Stimulated activated naive B cell treated with anti-CD40 and anti-IgM and Interleukin-4, amounts not matched to agents 10 μg/mL and 1 μg/mL and 100 μg/mL, for 72 hours (primary cell): Measurements from ENCODE around the gene ZSCAN20.
"Not testable (repeated sequence)": the region's sequence is repeated elsewhere in the genome, so short reads cannot be mapped to it uniquely, and the experiment has no call there.

Experiments
- ATAC-seq, 2 donors: fragments of 150-1000 bp; cut with Tn5 transposase; replicated peaks; 2 replicates each; pipeline ENCODE4 v1.10.0; 2021; ENCODE audit warnings: moderate library complexity in 1 of 2
- DNase-seq: peaks from one replicate; pipeline ENCODE4 v3.0.0; 2021
- H3K27ac Mint-ChIP-seq: one replicate; pipeline ENCODE4 v1.8.0; 2022; ENCODE audit warnings: mild to moderate bottlenecking, mixed read lengths
- H3K27me3 Mint-ChIP-seq, 2 donors: one replicate each; pipeline ENCODE4 v1.8.0; 2022; ENCODE audit warnings: mixed read lengths in 2 of 2
- H3K36me3 Mint-ChIP-seq, 2 donors: one replicate each; pipeline ENCODE4 v1.8.0; 2022; ENCODE audit warnings: mixed read lengths in 2 of 2, mild to moderate bottlenecking in 1 of 2
- H3K4me1 Mint-ChIP-seq, 2 donors: one replicate each; pipeline ENCODE4 v1.8.0; 2022; ENCODE audit warnings: mixed read lengths in 2 of 2, mild to moderate bottlenecking in 1 of 2
- H3K4me3 Mint-ChIP-seq, 2 donors: one replicate each; pipeline ENCODE4 v1.8.0; 2022; ENCODE audit warnings: mild to moderate bottlenecking in 2 of 2, mixed read lengths in 2 of 2, moderate library complexity in 1 of 2
- H3K9me3 Mint-ChIP-seq, 2 donors: one replicate each; pipeline ENCODE4 v1.8.0; 2022; ENCODE audit warnings: mixed read lengths in 2 of 2, mild to moderate bottlenecking in 1 of 2

Gene ZSCAN20

GRCh38 chr1:33482412-33482811, 10.0 kb downstream of the ZSCAN20 start:
- Mint-ChIP-seq H3K27ac (no peak overlapping the region), H3K4me1 (peaks cover 0 to 5% of the 10 kb centered on the region in 2 donors), H3K4me3 (no peak overlapping the region), H3K36me3 (peaks cover 41 to 61% of the 10 kb centered on the region in 2 donors), H3K9me3 (peaks cover 9 to 13% of the 10 kb centered on the region in 2 donors), H3K27me3 (no peaks in the 10 kb centered on the region)
- ATAC-seq, result no peak
- no peak for DNase-seq

- DNase-seq, result no peak
- no peak overlapping the region for H3K27ac Mint-ChIP-seq
- no peaks in the 10 kb centered on the region for H3K27me3 Mint-ChIP-seq
- H3K4me3 Mint-ChIP-seq, result no peak overlapping the region
- peaks cover 0 to 2% of the 10 kb centered on the region in 2 donors for H3K4me1 Mint-ChIP-seq
- H3K36me3 Mint-ChIP-seq, result peaks cover 72 to 83% of the 10 kb centered on the region in 2 donors
- peaks cover 16 to 19% of the 10 kb centered on the region in 2 donors for H3K9me3 Mint-ChIP-seq
- ATAC-seq, result no peak
Measured at GRCh38 chr1:33488624-33489023, 16.2 kb downstream of the ZSCAN20 start.

GRCh38 chr1:33494929-33495328, 22.5 kb downstream of the ZSCAN20 start:
- H3K27ac Mint-ChIP-seq, result no peak overlapping the region
- H3K4me1 Mint-ChIP-seq, result no peaks in the 10 kb centered on the region
- no peak for ATAC-seq
- no peaks in the 10 kb centered on the region for H3K27me3 Mint-ChIP-seq
- peaks cover 56 to 60% of the 10 kb centered on the region in 2 donors for H3K36me3 Mint-ChIP-seq
- peaks cover 26 to 31% of the 10 kb centered on the region in 2 donors for H3K9me3 Mint-ChIP-seq
- no peak overlapping the region for H3K4me3 Mint-ChIP-seq
- DNase-seq, result no peak

GRCh38 chr1:33497410-33497809, 25.0 kb downstream of the ZSCAN20 start:
- Mint-ChIP-seq H3K9me3 (peaks cover 27 to 31% of the 10 kb centered on the region in 2 donors), H3K4me3 (no peak overlapping the region), H3K4me1 (peaks cover 3 to 14% of the 10 kb centered on the region in 2 donors), H3K27me3 (no peaks in the 10 kb centered on the region), H3K36me3 (peaks cover 38 to 40% of the 10 kb centered on the region in 2 donors), H3K27ac (no peak overlapping the region)
- no peak for ATAC-seq
- DNase-seq, result no peak

GRCh38 chr1:33500547-33500946, 28.1 kb downstream of the ZSCAN20 start:
- no peak for ATAC-seq

GRCh38 chr1:33501309-33501708, 28.9 kb downstream of the ZSCAN20 start:
- H3K9me3 Mint-ChIP-seq, result peaks cover 4 to 7% of the 10 kb centered on the region in 2 donors
- no peak overlapping the region for H3K27ac Mint-ChIP-seq
- DNase-seq (no peak), ATAC-seq (no peak)
- H3K36me3 Mint-ChIP-seq, result peaks cover 8 to 12% of the 10 kb centered on the region in 2 donors
- H3K4me3 Mint-ChIP-seq, result no peak overlapping the region
- no peaks in the 10 kb centered on the region for H3K27me3 Mint-ChIP-seq
- H3K4me1 Mint-ChIP-seq, result peaks cover 3 to 14% of the 10 kb centered on the region in 2 donors

More at GRCh38 chr1:33500547-33500946, 28.1 kb downstream of the ZSCAN20 start:
- Mint-ChIP-seq H3K27ac (no peak overlapping the region), H3K27me3 (no peaks in the 10 kb centered on the region), H3K4me1 (peaks cover 3 to 14% of the 10 kb centered on the region in 2 donors), H3K4me3 (no peak overlapping the region), H3K9me3 (peaks cover 8 to 10% of the 10 kb centered on the region in 2 donors), H3K36me3 (peaks cover 11 to 12% of the 10 kb centered on the region in 2 donors)
- DNase-seq, result no peak

- ATAC-seq (no peak), DNase-seq (no peak)
- H3K36me3 Mint-ChIP-seq, result peaks cover 6 to 12% of the 10 kb centered on the region in 2 donors
- H3K9me3 Mint-ChIP-seq, result peaks cover 4 to 7% of the 10 kb centered on the region in 2 donors
- H3K4me1 Mint-ChIP-seq, result peaks cover 3 to 14% of the 10 kb centered on the region in 2 donors
- no peak overlapping the region for H3K4me3 Mint-ChIP-seq
- H3K27me3 Mint-ChIP-seq, result no peaks in the 10 kb centered on the region
- no peak overlapping the region for H3K27ac Mint-ChIP-seq
Measured at GRCh38 chr1:33501774-33502173, 29.3 kb downstream of the ZSCAN20 start.

GRCh38 chr1:33502726-33503125, 30.3 kb downstream of the ZSCAN20 start:
- DNase-seq (no peak), ATAC-seq (no peak)
- H3K9me3 Mint-ChIP-seq, result peaks cover 0 to 4% of the 10 kb centered on the region in 2 donors
- no peak overlapping the region for H3K4me3 Mint-ChIP-seq
- peaks cover 0 to 4% of the 10 kb centered on the region in 2 donors for H3K36me3 Mint-ChIP-seq
- H3K4me1 Mint-ChIP-seq, result peaks cover 3 to 14% of the 10 kb centered on the region in 2 donors
- H3K27ac Mint-ChIP-seq, result no peak overlapping the region
- H3K27me3 Mint-ChIP-seq, result peaks cover 0 to under 1% of the 10 kb centered on the region in 2 donors

GRCh38 chr1:33503506-33503905, 31.1 kb downstream of the ZSCAN20 start:
- ATAC-seq (no peak), DNase-seq (no peak)
- Mint-ChIP-seq H3K27ac (no peak overlapping the region), H3K36me3 (peaks cover 0 to 4% of the 10 kb centered on the region in 2 donors), H3K27me3 (peaks cover 0 to 7% of the 10 kb centered on the region in 2 donors), H3K9me3 (peaks cover 0 to 4% of the 10 kb centered on the region in 2 donors), H3K4me3 (no peak overlapping the region), H3K4me1 (peaks cover 3 to 14% of the 10 kb centered on the region in 2 donors)

- no peak overlapping the region for H3K27ac Mint-ChIP-seq
- H3K9me3 Mint-ChIP-seq, result peaks cover 0 to under 1% of the 10 kb centered on the region in 2 donors
- no peak overlapping the region for H3K4me3 Mint-ChIP-seq
- DNase-seq (no peak), ATAC-seq (no peak)
- peaks cover 7 to 20% of the 10 kb centered on the region in 2 donors for H3K27me3 Mint-ChIP-seq
- no peaks in the 10 kb centered on the region for H3K36me3 Mint-ChIP-seq
- no peaks in the 10 kb centered on the region for H3K4me1 Mint-ChIP-seq
Measured at GRCh38 chr1:33507661-33508060, 35.2 kb downstream of the ZSCAN20 start.

GRCh38 chr1:33508151-33508550, 35.7 kb downstream of the ZSCAN20 start:
- H3K4me1 Mint-ChIP-seq, result no peaks in the 10 kb centered on the region
- H3K4me3 Mint-ChIP-seq, result no peak overlapping the region
- ATAC-seq, result no peak
- DNase-seq, result no peak
- H3K36me3 Mint-ChIP-seq, result no peaks in the 10 kb centered on the region
- no peak overlapping the region for H3K27ac Mint-ChIP-seq
- no peaks in the 10 kb centered on the region for H3K9me3 Mint-ChIP-seq
- peaks cover 7 to 20% of the 10 kb centered on the region in 2 donors for H3K27me3 Mint-ChIP-seq

- not testable (repeated sequence) for H3K9me3 Mint-ChIP-seq, H3K4me3 Mint-ChIP-seq
Measured at GRCh38 chr1:33509276-33509675, 36.8 kb downstream of the ZSCAN20 start.

GRCh38 chr1:33512226-33513011, 40.0 kb downstream of the ZSCAN20 start:
- no peak overlapping the region for H3K4me3 Mint-ChIP-seq
- H3K36me3 Mint-ChIP-seq, result no peaks in the 10 kb centered on the region
- H3K27ac Mint-ChIP-seq, result no peak overlapping the region
- ATAC-seq (no peak), DNase-seq (no peak)
- no peaks in the 10 kb centered on the region for H3K9me3 Mint-ChIP-seq
- H3K27me3 Mint-ChIP-seq, result peaks cover 19 to 41% of the 10 kb centered on the region in 2 donors
- H3K4me1 Mint-ChIP-seq, result no peaks in the 10 kb centered on the region

More at GRCh38 chr1:33509276-33509675, 36.8 kb downstream of the ZSCAN20 start:
- H3K27ac Mint-ChIP-seq, ATAC-seq, H3K4me1 Mint-ChIP-seq, DNase-seq, H3K36me3 Mint-ChIP-seq: not testable (repeated sequence)
- H3K27me3 Mint-ChIP-seq, result peaks cover 7 to 22% of the 10 kb centered on the region in 2 donors

GRCh38 chr1:33515112-33515511, 42.7 kb downstream of the ZSCAN20 start:
- Mint-ChIP-seq H3K27me3 (peaks cover 25 to 51% of the 10 kb centered on the region in 2 donors), H3K4me1 (no peaks in the 10 kb centered on the region), H3K27ac (no peak overlapping the region), H3K36me3 (no peaks in the 10 kb centered on the region), H3K9me3 (no peaks in the 10 kb centered on the region), H3K4me3 (no peak overlapping the region)
- ATAC-seq, result no peak
- no peak for DNase-seq

GRCh38 chr1:33515607-33516006, 43.2 kb downstream of the ZSCAN20 start:
- DNase-seq (no peak), ATAC-seq (no peak)
- H3K4me1 Mint-ChIP-seq, result no peaks in the 10 kb centered on the region
- peaks cover 20 to 48% of the 10 kb centered on the region in 2 donors for H3K27me3 Mint-ChIP-seq
- no peaks in the 10 kb centered on the region for H3K36me3 Mint-ChIP-seq
- no peaks in the 10 kb centered on the region for H3K9me3 Mint-ChIP-seq
- H3K4me3 Mint-ChIP-seq, result no peak overlapping the region
- no peak overlapping the region for H3K27ac Mint-ChIP-seq
